ENCODE results near the gene CDK7.

The CDK7 gene

DNA sequence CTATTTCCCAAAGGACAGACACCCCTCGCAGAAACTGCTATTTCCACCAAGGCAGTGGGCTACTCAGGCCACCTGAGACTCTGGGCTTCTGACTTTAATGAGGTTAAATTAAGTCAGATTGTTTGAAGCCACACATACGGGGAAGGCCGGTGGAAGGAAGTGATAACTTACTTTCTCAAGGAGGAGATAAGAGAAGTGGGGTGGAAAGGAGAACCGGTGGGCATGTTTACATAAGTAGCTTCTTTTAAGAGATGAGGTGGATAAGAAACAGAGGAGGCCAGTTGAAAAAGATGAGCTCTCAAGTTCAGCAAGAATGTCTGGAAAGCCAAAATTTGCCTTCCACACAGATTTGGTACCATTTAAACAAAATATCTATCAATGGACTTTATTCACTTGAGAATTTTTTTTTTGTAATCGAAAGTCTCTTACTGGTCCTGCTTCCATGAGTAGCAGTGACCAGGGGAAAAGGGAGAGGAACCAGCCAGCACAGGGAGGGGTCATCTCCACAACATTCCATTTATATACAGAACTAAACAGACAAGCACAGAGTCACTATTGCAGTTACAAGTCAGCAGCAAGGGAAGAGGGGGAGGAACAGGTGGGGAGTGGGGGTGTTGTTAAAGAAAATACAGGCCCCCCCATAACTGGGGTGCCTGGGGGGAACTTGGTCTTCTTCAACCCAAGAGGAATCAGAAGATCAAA is 77.9 kb downstream of the CDK7 start:
- in situ Hi-C loops (cut with HindIII; ENCODE audit: low pct_unique_long_range_greater_than_20kb, low sequenced_read_pairs) = no loop called here
- no peak for TF ChIP-seq JUND (IDR thresholded peaks at IDR 0.05; ENCODE audit: low read depth)
- DNase-seq (ENCODE audit: low read depth in 1 of 2, low spot score in 1 of 2) = no peak

DNA sequence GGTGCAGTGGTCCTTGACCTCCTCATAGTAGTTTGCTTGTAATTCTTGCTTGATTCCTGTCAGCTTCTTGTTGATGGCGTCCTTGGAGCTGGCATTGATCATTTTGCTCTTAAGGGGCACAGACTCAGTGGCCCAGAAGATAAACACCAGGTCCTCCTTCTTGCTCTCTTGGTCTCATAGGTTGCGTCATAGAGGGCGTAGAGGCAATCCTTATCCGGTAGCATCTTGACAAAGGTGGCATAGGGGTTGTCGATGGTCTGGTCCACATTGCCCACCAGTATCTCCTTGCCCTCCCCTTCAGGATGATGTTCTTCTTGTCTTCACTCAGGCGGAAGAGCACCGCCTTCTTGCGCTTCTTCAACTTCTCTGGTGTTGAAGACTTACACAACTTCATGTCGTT is 78.7 kb downstream of the CDK7 start:
- DNase-seq (ENCODE audit: low read depth in 1 of 2, low spot score in 1 of 2) = no peak
- in situ Hi-C loops (cut with HindIII; ENCODE audit: low pct_unique_long_range_greater_than_20kb, low sequenced_read_pairs) = no loop called here
- no peak for TF ChIP-seq JUND (IDR thresholded peaks at IDR 0.05; ENCODE audit: low read depth)

DNA sequence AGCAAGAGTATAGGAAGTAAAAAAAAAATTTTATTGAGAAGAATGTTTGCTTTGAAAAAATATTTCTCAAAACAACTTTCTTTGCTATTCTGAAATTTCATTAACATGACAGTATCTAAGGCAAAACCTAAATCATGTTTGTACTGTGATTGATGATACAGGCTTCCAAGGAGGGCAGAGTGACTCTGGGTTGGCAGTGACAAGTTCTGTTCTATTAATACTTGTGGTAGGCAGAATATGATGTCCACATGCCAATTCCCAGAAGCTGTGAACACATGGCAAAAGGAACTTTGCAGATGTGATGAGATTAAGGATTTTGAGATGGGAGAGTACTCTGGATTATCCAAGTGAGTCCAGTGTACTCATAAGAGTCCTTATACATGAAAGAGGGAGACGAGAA is 81.3 kb downstream of the CDK7 start:
- no peak for DNase-seq (ENCODE audit: low read depth in 1 of 2, low spot score in 1 of 2)
- in situ Hi-C loops (cut with HindIII; ENCODE audit: low pct_unique_long_range_greater_than_20kb, low sequenced_read_pairs) = no loop called here
- no peak for TF ChIP-seq JUND (IDR thresholded peaks at IDR 0.05; ENCODE audit: low read depth)

DNA sequence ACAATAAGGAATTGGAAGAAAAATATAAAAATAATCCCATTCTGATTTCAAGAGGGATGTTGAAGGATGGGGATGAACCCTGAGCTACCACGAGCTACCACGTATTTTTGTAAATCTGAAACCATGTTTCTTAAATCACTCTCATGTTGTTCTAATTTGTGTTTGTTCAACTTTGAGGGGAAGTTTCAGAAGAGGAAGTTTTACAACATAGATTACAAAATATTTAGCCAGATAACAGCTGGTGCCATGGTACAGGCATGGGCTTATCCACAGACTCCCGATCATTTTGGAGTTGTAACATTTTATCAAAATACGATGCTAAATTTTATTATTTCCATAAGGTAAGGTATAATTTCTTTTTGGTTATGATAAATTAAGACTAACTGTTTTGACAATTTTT is 82.7 kb downstream of the CDK7 start:
- no peak for DNase-seq (ENCODE audit: low read depth in 1 of 2, low spot score in 1 of 2)
- no peak for TF ChIP-seq JUND (IDR thresholded peaks at IDR 0.05; ENCODE audit: low read depth)
- in situ Hi-C loops (cut with HindIII; ENCODE audit: low pct_unique_long_range_greater_than_20kb, low sequenced_read_pairs) = no loop called here

DNA sequence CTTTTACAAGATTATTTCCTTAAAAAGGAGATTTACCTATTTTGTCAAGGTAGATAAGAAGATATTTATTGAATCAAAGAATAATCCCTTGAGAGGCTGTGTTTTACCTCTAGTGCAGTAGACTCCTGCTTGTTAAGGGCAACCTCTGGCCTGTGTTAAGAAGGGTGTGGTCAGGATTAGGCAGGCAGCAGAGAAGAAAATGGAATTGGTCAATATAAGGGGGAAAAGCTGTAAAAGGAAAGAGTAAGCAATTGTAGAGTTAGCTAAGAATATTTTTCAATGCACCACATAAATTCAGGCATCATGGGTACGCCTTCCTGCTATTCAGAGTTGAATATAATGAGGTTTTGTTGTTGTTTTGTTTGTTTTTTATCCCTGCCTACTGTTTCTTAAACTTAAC is 91.7 kb downstream of the CDK7 start:
- in situ Hi-C loops (cut with HindIII; ENCODE audit: low pct_unique_long_range_greater_than_20kb, low sequenced_read_pairs) = no loop called here
- no peak for TF ChIP-seq JUND (IDR thresholded peaks at IDR 0.05; ENCODE audit: low read depth)
- DNase-seq (ENCODE audit: low read depth in 1 of 2, low spot score in 1 of 2) = no peak
